ENCODE measurements around the gene SRSF10. TPM values are rescaled to one million over a fixed set of nuclear protein-coding genes. Genes with fewer than 3 reads are reported as not detected.

The SRSF10 gene
- total RNA-seq, 4 donors from 2014 or later, result 75.1 to 97.5 (median 77.3) TPM

- no peak for TF ChIP-seq CTCF (IDR thresholded peaks at IDR 0.05; ENCODE audit: low read depth)
Measured at GRCh38 chr1:23984417-23985186, 4.5 kb upstream of the SRSF10 start.

GRCh38 chr1:23980728-23981070 is 572 bp upstream of the SRSF10 start:
- no peak for TF ChIP-seq CTCF (IDR thresholded peaks at IDR 0.05; ENCODE audit: low read depth)

GRCh38 chr1:23979387-23979880 is 693 bp downstream of the SRSF10 start:
- TF ChIP-seq CTCF (IDR thresholded peaks at IDR 0.05; ENCODE audit: low read depth), result no peak

GRCh38 chr1:23978805-23979204 is 1.3 kb downstream of the SRSF10 start:
- TF ChIP-seq CTCF (IDR thresholded peaks at IDR 0.05; ENCODE audit: low read depth), result no peak

- no peak for TF ChIP-seq CTCF (IDR thresholded peaks at IDR 0.05; ENCODE audit: low read depth)
Measured at GRCh38 chr1:23977854-23978191, 2.3 kb downstream of the SRSF10 start.

GRCh38 chr1:23977187-23977853 is 2.8 kb downstream of the SRSF10 start:
- TF ChIP-seq CTCF (IDR thresholded peaks at IDR 0.05; ENCODE audit: low read depth), result no peak

GRCh38 chr1:23967871-23968270 is 12.3 kb downstream of the SRSF10 start:
- TF ChIP-seq CTCF (IDR thresholded peaks at IDR 0.05; ENCODE audit: low read depth), result no peak
